Activated T-cell treated with anti-CD3 and anti-CD28 coated beads, Interleukin-2, amount 50 U/mL, for 1 hour (primary cell): ENCODE results near the gene ARL8A.
"Not testable (repeated sequence)": the region's sequence is repeated elsewhere in the genome, so short reads cannot be mapped to it uniquely, and the experiment has no call there.

Source experiments
- DNase-seq: peaks from one replicate; pipeline ENCODE4 v3.0.0-alpha.2; 2020

Gene ARL8A

GRCh38 chr1:202133496-202133895 is 11.0 kb downstream of the ARL8A start:
- DNase-seq: no peak

- no peak for DNase-seq
Observed at GRCh38 chr1:202133001-202133400, 11.5 kb downstream of the ARL8A start.

GRCh38 chr1:202131956-202132821 is 12.3 kb downstream of the ARL8A start:
- DNase-seq: no peak

- no peak for DNase-seq
Observed at GRCh38 chr1:202130816-202131522, 13.6 kb downstream of the ARL8A start.

GRCh38 chr1:202130297-202130721 is 14.2 kb downstream of the ARL8A start:
- no peak for DNase-seq

- no peak for DNase-seq
Observed at GRCh38 chr1:202129453-202130296, 14.9 kb downstream of the ARL8A start.

- DNase-seq: no peak
Observed at GRCh38 chr1:202127836-202128622, 16.5 kb downstream of the ARL8A start.

GRCh38 chr1:202127061-202127460 is 17.5 kb downstream of the ARL8A start:
- DNase-seq: no peak

- no peak for DNase-seq
Observed at GRCh38 chr1:202126426-202126825, 18.1 kb downstream of the ARL8A start.

GRCh38 chr1:202125611-202126010 is 18.9 kb downstream of the ARL8A start:
- no peak for DNase-seq

- no peak for DNase-seq
Observed at GRCh38 chr1:202124142-202124541, 20.4 kb downstream of the ARL8A start.

GRCh38 chr1:202123336-202123813 is 21.2 kb downstream of the ARL8A start:
- no peak for DNase-seq

- no peak for DNase-seq
Observed at GRCh38 chr1:202122639-202123335, 21.8 kb downstream of the ARL8A start, which contains the start of gene GPR37L1. Gene GPR37L1 (plus strand): TSS chr1:202122917. CDS start chr1:202122964, 47 bp downstream.

- no peak for DNase-seq
Observed at GRCh38 chr1:202121006-202121405, 23.5 kb downstream of the ARL8A start.

GRCh38 chr1:202117898-202118371 is 26.6 kb downstream of the ARL8A start:
- DNase-seq: no peak

GRCh38 chr1:202116287-202116686 is 28.2 kb downstream of the ARL8A start:
- DNase-seq: no peak

GRCh38 chr1:202113690-202114300 is 30.7 kb downstream of the ARL8A start:
- no peak for DNase-seq

GRCh38 chr1:202112859-202113689 is 31.5 kb downstream of the ARL8A start:
- no peak for DNase-seq

- DNase-seq: not testable (repeated sequence)
Observed at GRCh38 chr1:202111589-202111988, 32.9 kb downstream of the ARL8A start.

- DNase-seq: no peak
Observed at GRCh38 chr1:202110977-202111376, 33.6 kb downstream of the ARL8A start.
